CD4-positive, alpha-beta T cell treated with Interleukin-21 for 1 hour (primary cell): ENCODE results near the gene LRFN4.
A peak's percentile ranks its signal among the peaks of the same experiment; 100 is the strongest.

Experiments used
- DNase-seq: peaks from one replicate; pipeline ENCODE4 v3.0.0-alpha.2; 2020

Gene LRFN4

GRCh38 chr11:66845876-66846212 lies 11.0 kb upstream of the LRFN4 start:
- DNase-seq = no peak

- DNase-seq = no peak
Observed at GRCh38 chr11:66846671-66847091, 10.2 kb upstream of the LRFN4 start.

- no peak for DNase-seq
Observed at GRCh38 chr11:66847461-66848232, 9.2 kb upstream of the LRFN4 start.

GRCh38 chr11:66848671-66849500 lies 8.0 kb upstream of the LRFN4 start:
- no peak for DNase-seq

GRCh38 chr11:66849501-66850234 lies 7.2 kb upstream of the LRFN4 start:
- no peak for DNase-seq

GRCh38 chr11:66850235-66850587 lies 6.7 kb upstream of the LRFN4 start:
- no peak for DNase-seq

GRCh38 chr11:66850588-66851238 lies 6.2 kb upstream of the LRFN4 start:
- no peak for DNase-seq

- no peak for DNase-seq
Observed at GRCh38 chr11:66851239-66851596, 5.6 kb upstream of the LRFN4 start.

- peak; percentile 25 for DNase-seq
Observed at GRCh38 chr11:66851698-66852465, 5.0 kb upstream of the LRFN4 start.

- DNase-seq = no peak
Observed at GRCh38 chr11:66852466-66853241, 4.2 kb upstream of the LRFN4 start.

GRCh38 chr11:66853242-66854229 lies 3.3 kb upstream of the LRFN4 start:
- DNase-seq = no peak

GRCh38 chr11:66854231-66854661 lies 2.6 kb upstream of the LRFN4 start:
- no peak for DNase-seq

GRCh38 chr11:66854729-66855211 lies 2.1 kb upstream of the LRFN4 start:
- no peak for DNase-seq

- DNase-seq = peak; percentile 84
Observed at GRCh38 chr11:66855574-66856495, 1.0 kb upstream of the LRFN4 start.

- no peak for DNase-seq
Observed at GRCh38 chr11:66857234-66857926, 516 bp downstream of the LRFN4 start.

GRCh38 chr11:66857927-66858185 lies 992 bp downstream of the LRFN4 start:
- DNase-seq = no peak

GRCh38 chr11:66858186-66858938 lies 1.5 kb downstream of the LRFN4 start:
- DNase-seq = no peak
